Sigmoid colon (tissue), 3 donors: ENCODE results near the gene RAG1.

ENCODE experiments used
- CTCF ChIP-seq, 4 experiments: fragments of 450-650 bp in 3 of 4; fragments of 200-600 bp in 1 of 4; IDR thresholded peaks; one replicate each; pipeline ENCODE4 v1.5.1; 2016 to 2019; ENCODE audit warnings: antibody characterized with exemption in 4 of 4, mild to moderate bottlenecking in 3 of 4, moderate library complexity in 2 of 4
- POLR2A ChIP-seq, 2 donors: fragments of 450-650 bp; IDR thresholded peaks; one replicate each; pipeline ENCODE4 v1.6.1; 2016; ENCODE audit warnings: antibody characterized with exemption in 2 of 2, mild to moderate bottlenecking in 2 of 2, moderate library complexity in 2 of 2

DNA sequence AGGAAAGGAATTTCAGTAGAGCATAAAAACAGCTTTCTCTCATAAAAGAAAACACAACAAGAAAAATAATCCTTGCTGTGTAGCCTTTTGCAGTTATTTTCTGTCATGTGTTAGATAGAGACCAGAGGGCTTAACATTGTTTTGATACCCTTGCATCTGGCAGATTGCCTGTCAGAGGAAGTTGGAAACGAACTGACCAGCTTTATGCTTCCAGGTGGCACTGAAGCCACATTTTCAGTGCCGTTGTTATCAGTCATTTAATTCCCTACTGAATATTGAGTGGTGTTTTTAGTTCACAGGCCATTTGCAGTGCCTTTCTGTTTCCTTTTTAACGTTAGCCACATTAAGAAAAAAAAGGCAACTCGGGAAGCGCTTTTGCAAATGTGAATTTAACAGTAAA, 51.7 kb downstream of the RAG1 start:
- TF ChIP-seq POLR2A (IDR thresholded peaks at IDR 0.05) (no peak), CTCF (IDR thresholded peaks at IDR 0.05) (no peak)
